SK-N-MC (cell line): ENCODE measurements around the gene PDZRN3.

Source experiments
- DNase-seq: peaks from one replicate; pipeline ENCODE4 v3.0.0-alpha.2; 2011; ENCODE audit warnings: low read depth, low spot score
- H3K27ac ChIP-seq: fragments of 200-600 bp; sonication (generic); 2 replicates; pipeline ENCODE4 v1.5.1; 2016; ENCODE audit warnings: mixed run types
- H3K36me3 ChIP-seq: fragments of 200-600 bp; sonication (generic); 2 replicates; pipeline ENCODE4 v1.6.1; 2017; ENCODE audit warnings: antibody characterized with exemption, low read length, mixed read lengths; ENCODE audit not compliant: insufficient read depth
- H3K4me3 ChIP-seq: fragments of 200-600 bp; sonication (generic); 2 replicates; pipeline ENCODE4 v1.5.1; 2016
- H3K9ac ChIP-seq: fragments of 200-600 bp; sonication (generic); 2 replicates; pipeline ENCODE4 v1.8.0; 2017; ENCODE audit warnings: mixed run types, mixed read lengths; ENCODE audit not compliant: insufficient read length
- H3K9me3 ChIP-seq: fragments of 200-600 bp; sonication (generic); 2 replicates; pipeline ENCODE4 v1.6.1; 2017; ENCODE audit warnings: low read depth, mild to moderate bottlenecking, antibody characterized with exemption, low read length, moderate library complexity, mixed read lengths
- EZH2 ChIP-seq: fragments of 200-600 bp; sonication (generic); IDR thresholded peaks from one replicate; pipeline ENCODE4 v1.6.1; 2017; ENCODE audit warnings: antibody characterized with exemption
- FOXP2 ChIP-seq: optimal IDR thresholded peaks from 2 replicates; pipeline ENCODE3; 2011; ENCODE audit warnings: mild to moderate bottlenecking, moderate library complexity; ENCODE audit not compliant: insufficient read depth; ENCODE audit errors: extremely low read length, control extremely low read depth
- POLR2AphosphoS5 ChIP-seq: IDR thresholded peaks from 2 replicates; pipeline ENCODE4 v1.6.1; 2012; ENCODE audit warnings: mild to moderate bottlenecking, low read depth, low read length, borderline replicate concordance

PDZRN3 gene

DNA sequence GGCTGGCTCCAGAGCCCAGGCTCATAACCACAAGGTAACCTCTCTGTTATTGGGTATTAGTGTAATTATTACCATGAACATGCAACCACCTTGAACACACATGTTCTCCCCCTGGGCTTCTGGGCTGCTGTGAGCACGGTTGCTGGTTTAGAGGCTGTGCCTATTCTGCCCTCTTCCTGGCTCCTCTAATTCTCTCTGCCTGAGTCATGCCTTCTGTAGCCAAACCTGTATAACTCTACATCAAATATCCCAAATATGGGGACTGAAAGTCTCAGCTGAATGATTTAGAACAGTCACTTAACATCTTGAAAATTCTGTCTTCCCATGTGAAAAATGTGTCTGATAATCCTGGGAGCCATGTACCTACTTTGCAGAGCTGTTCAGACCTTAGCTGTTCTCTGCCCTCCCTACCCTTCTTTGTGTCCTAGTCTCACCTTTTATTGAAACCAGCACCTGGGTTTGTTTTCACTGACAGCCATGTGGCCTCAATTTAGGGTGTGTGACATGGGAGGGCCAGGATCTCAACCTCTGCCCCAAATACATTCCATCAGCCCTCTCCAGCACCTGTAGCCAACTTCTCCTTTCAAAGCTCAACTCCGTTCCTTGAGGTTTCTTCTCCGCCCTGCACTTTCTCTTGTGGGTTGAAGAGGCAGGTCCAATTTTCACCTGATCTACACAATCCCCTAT lies 60.7 kb downstream of the PDZRN3 start:
- TF ChIP-seq POLR2AphosphoS5 (no peak), EZH2 (no peak), FOXP2 (no peak)
- Histone ChIP-seq H3K36me3 (no peaks in the 10 kb centered on the region), H3K4me3 (no peak overlapping the region), H3K27ac (no peak overlapping the region), H3K9me3 (no peaks in the 10 kb centered on the region), H3K9ac (no peak overlapping the region)
- DNase-seq, result no peak

DNA sequence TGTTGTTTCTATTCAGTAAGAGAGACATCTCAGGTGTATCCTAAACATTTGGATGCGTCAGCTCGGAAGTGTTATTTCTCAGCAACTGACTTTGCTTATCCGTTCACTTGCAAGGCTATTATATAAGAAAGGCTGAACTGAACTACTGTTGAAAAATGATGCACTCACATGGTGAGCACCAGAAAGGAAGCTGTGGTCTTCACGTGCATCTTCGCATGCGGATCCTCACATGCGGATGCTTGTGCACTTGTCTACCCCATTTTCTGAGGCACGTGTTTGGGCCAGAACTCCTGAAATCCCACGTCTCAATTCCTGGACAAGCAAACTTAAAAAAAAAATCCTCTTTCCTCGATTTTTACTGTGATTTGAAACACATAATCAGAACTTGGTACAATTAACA lies 63.2 kb downstream of the PDZRN3 start:
- Histone ChIP-seq H3K9ac (no peak overlapping the region), H3K9me3 (no peaks in the 10 kb centered on the region), H3K27ac (no peak overlapping the region), H3K4me3 (no peak overlapping the region), H3K36me3 (no peaks in the 10 kb centered on the region)
- TF ChIP-seq EZH2 (no peak), POLR2AphosphoS5 (no peak), FOXP2 (no peak)
- DNase-seq, result no peak

DNA sequence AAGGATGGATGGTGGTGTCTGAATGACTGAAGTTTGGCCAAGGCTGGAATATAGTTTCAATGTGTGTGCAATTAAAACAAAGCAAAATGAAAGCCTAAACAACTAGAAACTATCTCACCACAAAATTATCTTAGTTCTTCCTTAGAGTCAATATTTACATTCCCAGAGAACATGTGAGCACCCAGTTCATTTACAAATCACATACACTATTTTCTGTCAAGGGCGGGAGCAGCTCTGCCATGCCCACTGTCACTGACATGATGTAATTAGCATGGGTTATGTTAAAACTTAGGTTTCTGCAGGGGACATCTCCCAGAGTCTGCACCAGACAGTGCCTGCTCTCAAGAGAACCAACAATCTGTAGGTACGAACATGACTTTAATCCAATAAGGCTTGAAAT lies 65.0 kb downstream of the PDZRN3 start:
- Histone ChIP-seq H3K9me3 (no peaks in the 10 kb centered on the region), H3K9ac (no peak overlapping the region), H3K36me3 (no peaks in the 10 kb centered on the region), H3K4me3 (no peak overlapping the region), H3K27ac (no peak overlapping the region)
- no peak for DNase-seq
- no peak for TF ChIP-seq POLR2AphosphoS5
- no peak for TF ChIP-seq EZH2
- TF ChIP-seq FOXP2, result no peak

DNA sequence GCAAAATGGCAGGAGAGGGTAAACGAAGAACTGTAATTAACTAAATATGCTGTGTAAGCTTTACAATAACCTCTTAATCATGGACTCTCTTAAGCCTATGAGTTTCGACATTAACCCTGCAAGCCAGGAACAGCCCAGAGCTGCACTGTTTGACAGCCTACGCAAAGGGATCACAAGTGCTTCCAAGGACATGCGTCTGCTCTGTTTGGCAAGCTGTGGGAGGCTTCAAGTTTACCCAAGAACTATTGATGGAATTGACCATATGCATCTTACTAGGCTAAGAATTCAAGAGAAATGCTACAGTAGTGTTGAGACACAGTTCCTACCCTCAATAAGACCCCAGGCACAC lies 66.0 kb downstream of the PDZRN3 start:
- Histone ChIP-seq H3K9ac (no peak overlapping the region), H3K9me3 (no peaks in the 10 kb centered on the region), H3K36me3 (no peaks in the 10 kb centered on the region), H3K27ac (no peak overlapping the region), H3K4me3 (no peak overlapping the region)
- no peak for DNase-seq
- TF ChIP-seq EZH2 (no peak), POLR2AphosphoS5 (no peak), FOXP2 (no peak)

DNA sequence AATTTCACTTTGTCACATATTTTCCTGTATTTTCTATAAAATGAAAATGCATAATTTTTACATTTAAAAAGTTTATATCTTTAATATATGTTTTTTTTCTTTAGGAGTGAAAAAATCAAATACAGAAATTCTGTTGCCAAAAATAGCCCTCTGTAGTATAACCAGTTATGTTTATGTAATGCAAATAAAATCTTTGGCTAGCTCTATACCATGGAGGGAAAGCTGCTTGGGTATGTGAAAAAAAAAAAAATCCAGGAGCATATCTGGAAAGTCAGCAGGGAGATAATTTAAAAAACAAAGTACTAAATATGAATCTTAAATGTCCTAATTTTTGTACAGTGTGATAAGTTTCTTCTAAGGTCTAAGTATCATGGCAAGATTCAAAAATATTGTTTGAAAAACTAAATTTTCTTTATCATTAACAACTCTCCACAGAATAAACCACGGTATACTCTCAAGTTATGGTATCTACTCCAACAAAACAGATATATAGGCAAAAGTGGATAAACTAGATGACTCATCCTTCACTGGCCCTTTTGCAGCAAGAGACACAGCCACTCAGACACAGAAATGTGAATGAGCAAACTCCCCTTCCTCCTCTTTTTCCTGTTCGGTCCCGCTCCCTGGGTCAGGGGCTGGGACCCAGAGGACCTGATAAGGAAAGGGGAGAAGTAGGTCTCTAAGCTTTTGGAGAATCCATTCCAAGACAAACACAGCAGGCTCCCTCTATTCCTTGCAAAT lies 66.6 kb downstream of the PDZRN3 start:
- no peak overlapping the region for H3K27ac ChIP-seq
- no peak overlapping the region for H3K4me3 ChIP-seq
- DNase-seq, result no peak
- TF ChIP-seq EZH2 (no peak), POLR2AphosphoS5 (no peak), FOXP2 (no peak)
- no peaks in the 10 kb centered on the region for H3K9me3 ChIP-seq
- H3K36me3 ChIP-seq, result no peaks in the 10 kb centered on the region
- H3K9ac ChIP-seq, result no peak overlapping the region

DNA sequence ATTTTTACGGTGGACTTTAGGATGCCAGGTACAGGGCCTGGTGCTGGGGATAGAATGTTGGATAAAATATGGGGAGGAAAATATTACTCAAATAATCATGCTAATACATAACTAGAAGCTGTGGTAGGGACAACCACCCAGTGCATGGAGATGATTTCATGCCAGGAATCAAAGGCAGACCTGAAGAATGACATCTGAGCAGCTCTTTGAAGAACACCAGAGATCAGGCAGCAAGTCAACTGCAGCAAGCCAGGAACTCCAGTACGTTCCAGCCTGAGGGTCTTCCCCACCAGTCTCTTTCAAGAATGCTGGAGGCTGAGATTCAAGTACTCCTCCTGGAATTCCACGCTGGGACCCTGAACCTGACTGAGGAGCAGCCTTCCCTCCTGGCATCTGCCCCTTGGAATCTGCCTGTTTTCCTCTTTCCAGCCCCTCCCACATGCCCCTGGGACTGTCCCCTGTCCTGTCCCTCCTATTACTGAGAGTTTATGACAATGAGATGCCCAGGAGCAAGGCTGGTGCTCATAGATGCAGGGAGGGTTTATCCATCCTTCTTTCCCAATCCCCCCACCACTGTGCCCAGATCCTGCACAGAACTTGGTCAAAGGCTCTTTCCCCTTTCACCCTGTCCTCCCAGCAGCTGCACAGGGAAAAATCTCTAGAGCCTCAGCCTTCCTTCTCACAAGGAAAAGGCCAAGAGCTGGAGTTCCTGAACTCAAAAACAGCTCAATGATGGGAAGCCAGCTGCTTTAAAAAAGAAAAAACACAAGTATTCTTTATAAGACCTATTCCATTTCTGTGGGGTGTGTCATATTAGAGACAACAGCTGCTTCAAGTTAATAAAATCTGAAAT lies 68.0 kb downstream of the PDZRN3 start:
- Histone ChIP-seq H3K27ac (0 out of 2 replicates have a peak overlapping the region, but pooled peaks have one; percentile 36), H3K36me3 (no peaks in the 10 kb centered on the region), H3K9ac (no peak overlapping the region), H3K9me3 (no peaks in the 10 kb centered on the region), H3K4me3 (no peak overlapping the region)
- DNase-seq, result no peak
- TF ChIP-seq FOXP2, result no peak
- no peak for TF ChIP-seq POLR2AphosphoS5
- no peak for TF ChIP-seq EZH2

DNA sequence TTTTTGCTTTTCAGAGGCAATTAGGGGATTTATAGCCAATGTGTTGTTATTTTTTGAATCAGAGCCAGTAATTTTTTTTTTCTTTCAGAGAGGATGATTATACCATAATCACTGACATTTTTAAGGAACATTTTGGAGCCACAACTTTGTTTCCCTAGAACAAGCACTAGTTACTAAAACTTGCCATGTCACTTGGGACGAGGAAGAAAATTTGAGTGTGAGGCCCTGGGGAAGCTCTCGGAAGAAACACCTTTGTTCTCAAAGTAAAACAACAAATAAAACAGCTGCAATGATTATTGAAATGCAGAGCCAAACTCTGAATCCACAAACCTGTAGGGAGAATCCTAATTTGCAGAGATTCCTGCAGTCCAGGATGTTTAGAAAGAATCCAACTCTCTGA lies 69.7 kb downstream of the PDZRN3 start:
- Histone ChIP-seq H3K36me3 (no peaks in the 10 kb centered on the region), H3K9me3 (no peaks in the 10 kb centered on the region), H3K9ac (no peak overlapping the region), H3K4me3 (no peak overlapping the region), H3K27ac (no peak overlapping the region)
- no peak for DNase-seq
- TF ChIP-seq POLR2AphosphoS5, result no peak
- no peak for TF ChIP-seq FOXP2
- TF ChIP-seq EZH2, result no peak

DNA sequence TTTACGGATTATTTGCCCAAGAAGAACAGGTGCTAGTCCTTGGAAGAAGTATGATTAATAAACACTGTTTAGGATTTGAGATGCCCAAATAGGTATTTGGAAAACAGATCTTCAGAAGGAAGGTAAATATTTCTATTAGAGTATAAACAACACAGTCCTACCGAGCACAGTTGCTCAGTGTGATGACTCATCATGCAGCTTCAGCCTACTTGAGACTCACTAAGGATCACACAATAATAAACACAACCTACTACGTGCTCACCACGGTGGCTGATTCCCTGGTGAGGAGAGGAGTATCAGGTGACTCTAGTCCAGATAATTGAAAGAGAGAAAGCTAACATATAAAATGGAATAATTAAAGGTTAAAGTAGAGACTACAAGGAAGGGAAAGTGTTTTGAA lies 72.0 kb downstream of the PDZRN3 start:
- TF ChIP-seq POLR2AphosphoS5 (no peak), FOXP2 (no peak), EZH2 (no peak)
- H3K4me3 ChIP-seq, result no peak overlapping the region

More for the DNA sequence above, 72.0 kb downstream of the PDZRN3 start:
- Histone ChIP-seq H3K36me3 (no peaks in the 10 kb centered on the region), H3K9me3 (no peaks in the 10 kb centered on the region), H3K9ac (no peak overlapping the region), H3K27ac (no peak overlapping the region)
- no peak for DNase-seq
